Caco-2 (cell line): ENCODE data around the gene SMIM36. TPM values are rescaled to one million over a fixed set of nuclear protein-coding genes. Genes with fewer than 3 reads are reported as not detected.
A peak's percentile ranks its signal among the peaks of the same experiment; 100 is the strongest.

Experiments
- Bru-seq: library from RNA; stranded (reverse); fragments of 400-500 nt; gene quantifications from one replicate; lab custom pipeline; 2021; lab: Mats Ljungman, UMichigan
- BruChase-seq, 2 experiments: library from RNA; stranded (reverse); fragments of 400-500 nt; gene quantifications; one replicate each; lab custom pipeline; 2021; lab: Mats Ljungman, UMichigan
- BruUV-seq: library from RNA; stranded (reverse); fragments of 400-500 nt; replicated peaks from 2 replicates; lab custom pipeline; 2021; lab: Mats Ljungman, UMichigan
- CTCF ChIA-PET: fragments of 300-600 bp; sonication (Branson Sonifier 250); formaldehyde crosslinking; loops from one replicate; lab custom pipeline; 2022; ENCODE audit warnings: antibody characterized with exemption; lab: Charles Lee
- POLR2A ChIA-PET: fragments of 300-600 bp; sonication (Branson Sonifier 250); formaldehyde crosslinking; loops from one replicate; lab custom pipeline; 2022; ENCODE audit warnings: antibody characterized with exemption; lab: Charles Lee
- DNase-seq, 2 experiments: peaks; one replicate each; pipeline versions ENCODE4 v3.0.0 to v3.0.0-alpha.2; 2020 to 2022
- H3K27me3 ChIP-seq: replicated peaks from 2 replicates; pipeline ENCODE4 v1.6.0; 2011; ENCODE audit warnings: low read length; ENCODE audit not compliant: control insufficient read depth, insufficient read depth
- H3K36me3 ChIP-seq: 2 replicates; pipeline ENCODE4 v1.5.1; 2011; ENCODE audit warnings: low read length; ENCODE audit not compliant: control insufficient read depth, insufficient read depth
- H3K4me1 ChIP-seq: fragments of 250-450 bp; sonication (Bioruptor Pico); 2 replicates; pipeline ENCODE4 v1.5.1; 2020; ENCODE audit warnings: mild to moderate bottlenecking
- H3K4me3 ChIP-seq: 2 replicates; pipeline ENCODE4 v1.5.1; 2011; ENCODE audit warnings: low read depth, mild to moderate bottlenecking, control low read depth, low read length
- H3K9me3 ChIP-seq: fragments of 250-450 bp; sonication (Bioruptor Pico); 2 replicates; pipeline ENCODE4 v1.5.1; 2020; ENCODE audit warnings: mild to moderate bottlenecking, moderate library complexity
- H3K27ac Mint-ChIP-seq: one replicate; pipeline ENCODE4 v1.8.0; 2022; ENCODE audit warnings: mixed read lengths; ENCODE audit not compliant: unreplicated experiment
- H3K27me3 Mint-ChIP-seq: one replicate; pipeline ENCODE4 v1.8.0; 2022; ENCODE audit warnings: mixed read lengths; ENCODE audit not compliant: insufficient read depth, unreplicated experiment
- H3K36me3 Mint-ChIP-seq: one replicate; pipeline ENCODE4 v1.8.0; 2022; ENCODE audit warnings: mild to moderate bottlenecking, mixed read lengths; ENCODE audit not compliant: insufficient read depth, unreplicated experiment
- H3K4me1 Mint-ChIP-seq: one replicate; pipeline ENCODE4 v1.8.0; 2022; ENCODE audit warnings: low read depth, mixed read lengths; ENCODE audit not compliant: unreplicated experiment
- H3K4me3 Mint-ChIP-seq: one replicate; pipeline ENCODE4 v1.8.0; 2022; ENCODE audit warnings: mild to moderate bottlenecking, moderate library complexity, mixed read lengths; ENCODE audit not compliant: unreplicated experiment
- H3K9me3 Mint-ChIP-seq: one replicate; pipeline ENCODE4 v1.8.0; 2022; ENCODE audit warnings: mixed read lengths; ENCODE audit not compliant: unreplicated experiment
- intact Hi-C: fragments of 100-400 bp; cut with micrococcal nuclease; formaldehyde crosslinking; loops from one replicate; pipeline ENCODE4 v1.10.0; 2022; ENCODE audit not compliant: unreplicated experiment
- long read RNA-seq: library from polyadenylated mRNA; stranded (forward); transcript quantifications from one replicate; pipeline ENCODE4 v2.0.0, GENCODE V29; 2022
- total RNA-seq: library from RNA; stranded (reverse); gene quantifications from 2 replicates; pipeline ENCODE4 v1.2.3, GENCODE V29; 2022
- TF ChIP-seq, protein P1 (sequence below), 2 experiments: fragments of 200-600 bp in 1 of 2; IDR thresholded peaks; 1 replicate in 1 of 2; 2 replicates in 1 of 2; pipeline versions ENCODE4 v1.5.1 to v1.8.0; 2011 to 2022; ENCODE audit warnings: antibody characterized with exemption in 1 of 2, control low read depth in 1 of 2, inconsistent platforms in 1 of 2, low read depth in 1 of 2, low read length in 1 of 2, mild to moderate bottlenecking in 1 of 2, moderate library complexity in 1 of 2; ENCODE audit not compliant: insufficient read depth in 1 of 2, severe bottlenecking in 1 of 2, unreplicated experiment in 1 of 2

Gene SMIM36
- total RNA-seq = not detected in 2 replicates
- percentile 15 among the genes with signal in this experiment for Bru-seq, nascent RNA
- BruChase-seq, experiment 1, labeled RNA remaining after a 2-hour chase = percentile 19 among the genes with signal in this experiment
- BruChase-seq, experiment 2, labeled RNA remaining after a 6-hour chase = percentile 14 among the genes with signal in this experiment
- long read RNA-seq = 0 reads

- TF ChIP-seq, protein P1, sequence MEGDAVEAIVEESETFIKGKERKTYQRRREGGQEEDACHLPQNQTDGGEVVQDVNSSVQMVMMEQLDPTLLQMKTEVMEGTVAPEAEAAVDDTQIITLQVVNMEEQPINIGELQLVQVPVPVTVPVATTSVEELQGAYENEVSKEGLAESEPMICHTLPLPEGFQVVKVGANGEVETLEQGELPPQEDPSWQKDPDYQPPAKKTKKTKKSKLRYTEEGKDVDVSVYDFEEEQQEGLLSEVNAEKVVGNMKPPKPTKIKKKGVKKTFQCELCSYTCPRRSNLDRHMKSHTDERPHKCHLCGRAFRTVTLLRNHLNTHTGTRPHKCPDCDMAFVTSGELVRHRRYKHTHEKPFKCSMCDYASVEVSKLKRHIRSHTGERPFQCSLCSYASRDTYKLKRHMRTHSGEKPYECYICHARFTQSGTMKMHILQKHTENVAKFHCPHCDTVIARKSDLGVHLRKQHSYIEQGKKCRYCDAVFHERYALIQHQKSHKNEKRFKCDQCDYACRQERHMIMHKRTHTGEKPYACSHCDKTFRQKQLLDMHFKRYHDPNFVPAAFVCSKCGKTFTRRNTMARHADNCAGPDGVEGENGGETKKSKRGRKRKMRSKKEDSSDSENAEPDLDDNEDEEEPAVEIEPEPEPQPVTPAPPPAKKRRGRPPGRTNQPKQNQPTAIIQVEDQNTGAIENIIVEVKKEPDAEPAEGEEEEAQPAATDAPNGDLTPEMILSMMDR (IDR thresholded peaks at IDR 0.05; ENCODE audit: insufficient read depth in 1 of 2, low read depth in 1 of 2, low read length in 1 of 2, severe bottlenecking in 1 of 2, unreplicated experiment in 1 of 2) = no peak
- H3K4me3 Mint-ChIP-seq = no peak within 1 kb of the TSS
- intact Hi-C loops = loop anchor here (10.0 kb wide), 1 partner anchor 456 kb away; no protein-coding TSS in a partner anchor
- Histone ChIP-seq H3K4me3 (no peak within 1 kb of the TSS), H3K4me1 (peaks cover 6% of the 10 kb centered on the region; the same call in 1 of the 2 replicates), H3K9me3 (no peaks in the 10 kb centered on the region), H3K27me3 (no peaks in the 10 kb centered on the region), H3K36me3 (no peaks in the 10 kb centered on the region)
- ChIA-PET CTCF (no interaction called here), POLR2A (no interaction called here)
- DNase-seq = no peak
- BruUV-seq = no TSS peak
- no peaks in the 10 kb centered on the region for H3K27me3 Mint-ChIP-seq
- H3K4me1 Mint-ChIP-seq = peaks cover 8% of the 10 kb centered on the region
- H3K36me3 Mint-ChIP-seq = no peaks in the 10 kb centered on the region
- H3K27ac Mint-ChIP-seq = no peak within 1 kb of the TSS
- H3K9me3 Mint-ChIP-seq = peaks cover 19% of the 10 kb centered on the region
Observed at GRCh38 chr17:55510986-55511721, at the start of gene SMIM36. TSS of gene SMIM36 (minus strand) at chr17:55511452.

GRCh38 chr17:55555772-55556171 lies 44.5 kb upstream of the SMIM36 start:
- no peak for DNase-seq
- no peak overlapping the region for H3K4me3 Mint-ChIP-seq
- intact Hi-C loops = no loop called here
- ChIA-PET CTCF (no interaction called here), POLR2A (no interaction called here)
- Histone ChIP-seq H3K4me1 (no peaks in the 10 kb centered on the region), H3K36me3 (no peaks in the 10 kb centered on the region), H3K9me3 (no peaks in the 10 kb centered on the region), H3K27me3 (no peaks in the 10 kb centered on the region), H3K4me3 (no peak overlapping the region)
- TF ChIP-seq, protein P1 (IDR thresholded peaks at IDR 0.05; ENCODE audit: insufficient read depth in 1 of 2, low read depth in 1 of 2, low read length in 1 of 2, severe bottlenecking in 1 of 2, unreplicated experiment in 1 of 2) = no peak
- no TSS peak for BruUV-seq
- H3K36me3 Mint-ChIP-seq = no peaks in the 10 kb centered on the region
- no peak overlapping the region for H3K27ac Mint-ChIP-seq
- H3K27me3 Mint-ChIP-seq = peaks cover 25% of the 10 kb centered on the region
- no peaks in the 10 kb centered on the region for H3K4me1 Mint-ChIP-seq
- no peaks in the 10 kb centered on the region for H3K9me3 Mint-ChIP-seq

DNA sequence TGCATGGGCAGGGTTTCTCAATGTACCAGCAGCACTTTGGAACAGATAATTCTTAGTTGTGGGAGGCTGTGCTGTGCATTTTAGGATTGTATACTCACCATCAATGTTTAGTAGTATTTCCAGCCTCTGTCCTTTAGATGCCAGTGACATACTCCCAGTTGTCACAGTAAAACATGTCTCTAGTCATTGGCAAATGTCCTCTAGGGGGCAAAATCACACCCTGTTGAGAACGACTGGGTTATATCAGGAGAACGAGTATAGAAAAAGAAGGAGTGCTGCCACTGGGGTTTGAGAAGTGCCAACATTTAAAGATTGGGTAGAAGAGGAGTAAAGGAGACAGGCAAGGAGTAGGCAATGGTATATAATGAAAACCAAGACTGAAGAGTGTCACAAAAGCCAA lies 37.9 kb upstream of the SMIM36 start:
- Mint-ChIP-seq H3K36me3 (no peaks in the 10 kb centered on the region), H3K4me3 (no peak overlapping the region), H3K27me3 (peaks cover 45% of the 10 kb centered on the region), H3K27ac (no peak overlapping the region), H3K9me3 (no peaks in the 10 kb centered on the region), H3K4me1 (no peaks in the 10 kb centered on the region)
- intact Hi-C loops = loop anchor here (5.0 kb wide), 1 partner anchor 223 kb away; no protein-coding TSS in a partner anchor
- POLR2A ChIA-PET = no interaction called here
- no peaks in the 10 kb centered on the region for H3K4me1 ChIP-seq
- CTCF ChIA-PET = no interaction called here
- TF ChIP-seq, protein P1 (IDR thresholded peaks at IDR 0.05; ENCODE audit: insufficient read depth in 1 of 2, low read depth in 1 of 2, low read length in 1 of 2, severe bottlenecking in 1 of 2, unreplicated experiment in 1 of 2) = peak in 1 of 2 experiments; percentile 36
- no peaks in the 10 kb centered on the region for H3K36me3 ChIP-seq
- H3K27me3 ChIP-seq = no peaks in the 10 kb centered on the region; the same call in 1 of the 2 replicates
- BruUV-seq = no TSS peak
- peak in 1 of 2 experiments; percentile 16 for DNase-seq
- H3K4me3 ChIP-seq = no peak overlapping the region
- H3K9me3 ChIP-seq = no peaks in the 10 kb centered on the region
